Ovary (tissue), 9 donors: ENCODE data around the gene CHD9. TPM values are rescaled to one million over a fixed set of nuclear protein-coding genes. Genes with fewer than 3 reads are reported as not detected.

Experiments used
- DNase-seq, 5 donors: peaks; one replicate each; pipeline ENCODE4 v3.0.0-alpha.2; 2019 to 2020
- H3K27ac ChIP-seq, 2 donors: fragments of 200-600 bp; one replicate each; pipeline versions ENCODE4 v1.5.1 to v1.8.0; 2019 to 2022
- H3K27me3 ChIP-seq: fragments of 200-600 bp; one replicate; pipeline ENCODE4 v1.8.0; 2022
- H3K36me3 ChIP-seq: fragments of 200-600 bp; sonication (generic); one replicate; pipeline ENCODE4 v1.5.1; 2019
- H3K4me1 ChIP-seq: one replicate; pipeline ENCODE4 v1.8.1; 2013; ENCODE audit warnings: mild to moderate bottlenecking, moderate library complexity; ENCODE audit not compliant: insufficient read depth
- H3K4me3 ChIP-seq: fragments of 200-600 bp; sonication (generic); one replicate; pipeline ENCODE4 v1.5.1; 2017
- H3K9me3 ChIP-seq, 2 donors: fragments of 200-600 bp in 1 of 2; sonication (generic) in 1 of 2; one replicate each; pipeline versions ENCODE4 v1.5.1 to v1.8.1; 2013 to 2019; ENCODE audit warnings: mild to moderate bottlenecking in 1 of 2, moderate library complexity in 1 of 2
- EP300 ChIP-seq: sonication (generic); formaldehyde crosslinking; IDR thresholded peaks from one replicate; pipeline ENCODE4 v1.6.1; 2017; ENCODE audit warnings: antibody characterized with exemption
- POLR2A ChIP-seq: fragments of 450-650 bp; IDR thresholded peaks from one replicate; pipeline ENCODE4 v1.6.1; 2017; ENCODE audit warnings: antibody characterized with exemption, mild to moderate bottlenecking, moderate library complexity
- WGBS, 3 donors: extraction: QIAGEN DNeasy Blood & Tissue Kit in 1 of 3; methylation state at CpG; one replicate each; pipeline versions ENCODE4 v1.1.5 to v1.1.7; 2013 to 2017; 5-methylcytosine and 5-hydroxymethylcytosine counted together
- intact Hi-C, 4 donors: fragments of 100-400 bp; cut with DNase I; formaldehyde crosslinking; loops; one replicate each; pipeline versions ENCODE4 v1.11.0 to v1.15.1; 2022 to 2023
- polyA plus RNA-seq, 2 donors: library from polyadenylated mRNA; stranded (reverse); fragments of 200-250 nt in 1 of 2; fragments of 350-450 nt in 1 of 2; fragmentation: Illumina TruSeq in 1 of 2; extraction: RNeasy Lipid Tissue Mini Kit (QIAGEN cat#74804) in 1 of 2; gene quantifications; one replicate each; pipeline ENCODE4 v1.2.3, GENCODE V29; 2013 to 2014
- total RNA-seq, 7 donors: library from RNA; depleted of rRNA in 2 of 7; stranded (reverse); fragments of >200 nt in 2 of 7; fragmentation: NEBNext Ultra II Directional in 3 of 7; extraction: Animal tissue kit (Norgen Biotek cat#: 25700) in 3 of 7; gene quantifications; one replicate each; pipeline versions ENCODE4 v1.1.0 to v1.2.4, GENCODE V29; 2016 to 2023
- TF ChIP-seq, protein P1 (sequence below), 3 donors: fragments of 450-650 bp in 2 of 3; fragments of 200-600 bp in 1 of 3; IDR thresholded peaks; one replicate each; pipeline versions ENCODE4 v1.5.1 to v1.8.0; 2016 to 2022; ENCODE audit warnings: antibody characterized with exemption in 3 of 3, mild to moderate bottlenecking in 1 of 3
- donor health status: DM: no; HTN: no; CAD: no; lungs with moderate emphysema.
- donor health status: DM: no; HTN: no; CAD: no.
- donor health status: Bipolar disorder and iron deficiency.
- donor health status: DM: yes; HTN: yes; CAD: no.
- donor health status: DM: no; HTN: no; CAD: no.
- donor health status: DM: yes; HTN: yes; CAD: no.

Gene CHD9
- total and polyA plus RNA-seq, 9 donors = 11.8 to 100 (median 84.1) TPM

DNA sequence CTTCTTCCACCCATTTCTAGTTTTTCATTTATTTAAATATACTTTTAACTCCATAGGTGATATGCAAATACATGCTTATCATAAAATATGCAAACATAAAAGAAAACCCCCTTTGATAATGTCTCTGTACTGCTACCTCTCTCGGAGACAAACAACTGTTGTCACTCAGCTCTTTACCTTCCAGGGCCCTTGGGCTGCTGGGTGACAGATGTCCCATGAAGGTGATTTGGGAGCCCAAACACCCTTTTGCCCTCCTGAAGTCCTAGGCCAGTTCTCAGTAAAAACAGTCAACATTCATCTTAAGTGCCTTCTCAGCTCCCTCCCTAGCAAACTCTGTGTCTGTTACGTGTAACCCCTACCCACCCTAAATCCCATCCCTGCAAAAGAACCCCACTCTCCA lies 37.5 kb downstream of the CHD9 start:
- TF ChIP-seq POLR2A = no peak
- TF ChIP-seq EP300 = no peak
- no peaks in the 10 kb centered on the region for H3K27me3 ChIP-seq
- intact Hi-C loops = loop anchor here in 1 of 4 donors (5.0 kb wide), 1 partner anchor 40 kb away; no protein-coding TSS in a partner anchor
- 69 to 91% (median 87%) methylated on average over 2 of the region's 2 CpGs for WGBS, 3 donors
- H3K4me1 ChIP-seq = peaks cover 15% of the 10 kb centered on the region
- no peak overlapping the region for H3K27ac ChIP-seq
- H3K36me3 ChIP-seq = no peaks in the 10 kb centered on the region
- H3K9me3 ChIP-seq = no peaks in the 10 kb centered on the region
- no peak overlapping the region for H3K4me3 ChIP-seq
- no peak for DNase-seq

DNA sequence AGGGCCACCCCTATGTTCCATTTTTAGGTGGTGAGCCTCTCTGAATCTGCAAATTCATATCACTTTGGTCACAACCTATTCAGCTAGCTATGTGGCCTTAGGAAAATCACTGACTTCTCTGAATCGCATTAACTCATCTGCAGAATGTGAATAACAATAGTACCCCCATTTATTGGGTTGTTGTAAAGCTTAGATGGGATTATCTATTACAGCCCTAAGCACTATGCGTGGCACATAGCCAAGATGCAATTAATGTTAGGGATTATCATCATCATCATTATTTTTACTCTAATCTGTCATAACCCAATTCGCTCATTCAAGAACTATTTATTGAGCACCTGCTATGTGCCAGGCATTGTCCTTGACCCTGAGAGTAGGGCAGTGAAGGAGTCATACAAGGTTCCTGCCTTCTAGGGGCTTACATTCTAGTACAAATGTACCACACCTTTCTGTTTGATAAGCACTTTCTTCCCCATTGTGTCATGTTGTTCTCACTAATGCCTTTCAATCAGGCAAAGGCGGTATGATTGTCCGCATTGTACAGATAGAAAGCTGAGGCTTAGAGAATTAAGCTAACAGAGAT lies 38.5 kb downstream of the CHD9 start:
- peaks cover 15% of the 10 kb centered on the region for H3K4me1 ChIP-seq
- no peaks in the 10 kb centered on the region for H3K9me3 ChIP-seq
- no peak for DNase-seq
- TF ChIP-seq EP300 = no peak
- TF ChIP-seq, protein P1, sequence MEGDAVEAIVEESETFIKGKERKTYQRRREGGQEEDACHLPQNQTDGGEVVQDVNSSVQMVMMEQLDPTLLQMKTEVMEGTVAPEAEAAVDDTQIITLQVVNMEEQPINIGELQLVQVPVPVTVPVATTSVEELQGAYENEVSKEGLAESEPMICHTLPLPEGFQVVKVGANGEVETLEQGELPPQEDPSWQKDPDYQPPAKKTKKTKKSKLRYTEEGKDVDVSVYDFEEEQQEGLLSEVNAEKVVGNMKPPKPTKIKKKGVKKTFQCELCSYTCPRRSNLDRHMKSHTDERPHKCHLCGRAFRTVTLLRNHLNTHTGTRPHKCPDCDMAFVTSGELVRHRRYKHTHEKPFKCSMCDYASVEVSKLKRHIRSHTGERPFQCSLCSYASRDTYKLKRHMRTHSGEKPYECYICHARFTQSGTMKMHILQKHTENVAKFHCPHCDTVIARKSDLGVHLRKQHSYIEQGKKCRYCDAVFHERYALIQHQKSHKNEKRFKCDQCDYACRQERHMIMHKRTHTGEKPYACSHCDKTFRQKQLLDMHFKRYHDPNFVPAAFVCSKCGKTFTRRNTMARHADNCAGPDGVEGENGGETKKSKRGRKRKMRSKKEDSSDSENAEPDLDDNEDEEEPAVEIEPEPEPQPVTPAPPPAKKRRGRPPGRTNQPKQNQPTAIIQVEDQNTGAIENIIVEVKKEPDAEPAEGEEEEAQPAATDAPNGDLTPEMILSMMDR (IDR thresholded peaks at IDR 0.05) = no peak
- no peak for TF ChIP-seq POLR2A
- H3K27me3 ChIP-seq = no peaks in the 10 kb centered on the region
- no peaks in the 10 kb centered on the region for H3K36me3 ChIP-seq
- no peak overlapping the region for H3K4me3 ChIP-seq
- H3K27ac ChIP-seq = no peak overlapping the region
- WGBS, 3 donors = 96% methylated on average over 5 of the region's 5 CpGs
- intact Hi-C loops = loop anchor here in 1 of 4 donors (5.0 kb wide), 1 partner anchor 39 kb away; no protein-coding TSS in a partner anchor

DNA sequence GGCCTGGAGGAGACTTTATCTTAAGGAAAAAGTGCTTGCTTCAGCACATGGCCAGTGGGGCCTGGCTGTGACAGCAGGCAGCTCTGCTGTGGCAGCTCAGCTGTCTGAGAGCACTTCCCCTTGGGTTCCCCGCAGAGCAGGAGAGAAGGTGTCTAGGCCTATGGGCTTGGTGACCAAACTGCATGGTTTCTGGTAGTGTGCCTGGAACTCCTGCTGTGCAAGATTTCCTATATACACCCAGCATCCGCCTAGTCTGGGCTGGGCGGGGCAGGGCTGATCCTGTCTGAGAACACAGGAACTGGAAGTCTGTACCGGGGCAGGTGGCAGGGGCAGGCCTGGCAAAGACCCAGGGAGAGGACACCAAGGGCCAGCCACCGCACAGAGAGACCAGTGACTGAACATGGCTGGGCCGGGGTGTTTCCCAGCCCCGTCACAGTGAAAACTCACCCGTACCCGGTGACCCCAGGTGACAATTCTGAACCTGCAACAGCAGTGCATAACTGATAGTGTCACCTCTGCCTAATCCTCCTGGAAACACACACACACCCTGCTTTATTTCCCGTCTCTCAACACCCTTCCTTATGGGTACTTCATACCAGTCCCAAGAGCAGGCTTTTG lies 39.3 kb downstream of the CHD9 start:
- no peaks in the 10 kb centered on the region for H3K36me3 ChIP-seq
- peak in 2 of 5 donors; percentile 40 to 41 for DNase-seq
- peaks cover 21% of the 10 kb centered on the region for H3K4me1 ChIP-seq
- no peak overlapping the region for H3K4me3 ChIP-seq
- whole genome bisulfite sequencing, 3 donors = 83 to 96% (median 91%) methylated on average over 10 of the region's 10 CpGs
- no peak overlapping the region for H3K27ac ChIP-seq
- no peaks in the 10 kb centered on the region for H3K9me3 ChIP-seq
- H3K27me3 ChIP-seq = no peaks in the 10 kb centered on the region
- intact Hi-C loops = loop anchor here in 1 of 4 donors (5.0 kb wide), 1 partner anchor 38 kb away; no protein-coding TSS in a partner anchor
- no peak for TF ChIP-seq EP300
- TF ChIP-seq, protein P1 (IDR thresholded peaks at IDR 0.05) = no peak
- no peak for TF ChIP-seq POLR2A

DNA sequence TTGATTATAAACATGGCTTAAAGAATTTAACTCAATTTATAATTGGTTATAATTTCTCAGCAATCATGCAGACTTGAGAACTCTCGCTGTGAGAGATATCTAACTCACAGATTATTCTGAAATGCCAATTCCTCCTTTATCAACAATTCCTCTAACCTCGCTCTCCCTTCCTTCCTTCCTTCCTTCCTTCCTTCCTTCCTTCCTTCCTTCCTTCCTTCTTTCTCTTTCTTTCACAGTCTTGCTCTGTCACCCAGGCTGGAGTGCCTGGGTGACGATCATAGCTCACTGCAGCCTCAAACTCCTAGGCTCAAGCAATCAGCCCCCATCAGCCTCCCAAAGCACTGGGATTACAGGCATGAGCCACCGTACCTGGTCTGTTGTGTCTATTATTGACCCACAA lies 42.4 kb downstream of the CHD9 start:
- H3K4me3 ChIP-seq = no peak overlapping the region
- TF ChIP-seq, protein P1 (IDR thresholded peaks at IDR 0.05) = no peak
- TF ChIP-seq POLR2A = no peak
- no peak for TF ChIP-seq EP300
- no peaks in the 10 kb centered on the region for H3K36me3 ChIP-seq
- no peaks in the 10 kb centered on the region for H3K9me3 ChIP-seq
- H3K27me3 ChIP-seq = no peaks in the 10 kb centered on the region
- intact Hi-C loops = loop anchor here in 1 of 4 donors (5.0 kb wide), 1 partner anchor 35 kb away; no protein-coding TSS in a partner anchor
- no peak overlapping the region for H3K27ac ChIP-seq
- peaks cover 14% of the 10 kb centered on the region for H3K4me1 ChIP-seq
- no peak for DNase-seq
- WGBS, 3 donors = 91 to 95% (median 93%) methylated on average over 4 of the region's 4 CpGs
